Measurements from ENCODE around the gene MAL.

MAL gene

DNA sequence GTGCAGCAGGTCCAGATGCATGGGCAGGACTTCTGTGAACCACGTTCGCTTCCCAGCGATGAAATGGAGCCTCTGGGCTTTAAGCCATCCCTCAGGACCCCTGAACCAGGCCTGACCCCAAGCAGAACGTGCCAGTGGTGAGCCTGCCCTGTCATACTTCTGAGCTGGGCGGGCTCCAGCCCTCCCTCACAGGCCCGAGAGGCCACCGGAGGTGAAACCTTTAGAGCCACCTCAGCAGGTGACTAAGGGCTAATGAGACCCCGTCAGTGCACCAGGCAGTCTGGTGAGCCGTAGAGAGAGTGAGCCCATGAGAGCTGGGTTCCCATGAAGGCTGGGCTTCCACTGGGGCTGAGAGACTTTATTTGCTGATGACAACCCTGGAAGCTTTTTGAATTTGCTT is 8.9 kb upstream of the MAL start:
- DNase-seq (ENCODE audit: low spot score): no peak

DNA sequence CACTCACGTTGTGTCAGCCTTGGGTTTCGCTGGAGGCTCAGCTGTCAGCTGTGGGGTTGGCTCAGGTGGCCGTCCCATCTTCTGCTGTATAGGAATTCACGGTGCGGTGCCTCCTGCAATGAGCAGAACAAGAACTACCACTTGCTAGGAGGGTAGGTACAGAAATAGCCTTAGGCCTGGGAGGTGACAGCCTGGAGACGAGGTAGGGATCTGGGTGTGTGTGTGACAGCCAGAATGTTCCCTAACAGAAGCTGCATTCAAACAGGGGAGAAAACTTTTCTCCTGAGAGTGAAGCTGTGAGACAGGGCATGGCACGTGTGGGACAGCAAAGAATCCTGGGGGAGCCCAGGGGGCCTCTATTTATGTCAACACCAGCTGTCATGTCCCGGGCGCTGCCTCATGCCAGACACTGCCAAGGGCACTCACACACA is 8.4 kb upstream of the MAL start:
- no peak for DNase-seq (ENCODE audit: low spot score)

DNA sequence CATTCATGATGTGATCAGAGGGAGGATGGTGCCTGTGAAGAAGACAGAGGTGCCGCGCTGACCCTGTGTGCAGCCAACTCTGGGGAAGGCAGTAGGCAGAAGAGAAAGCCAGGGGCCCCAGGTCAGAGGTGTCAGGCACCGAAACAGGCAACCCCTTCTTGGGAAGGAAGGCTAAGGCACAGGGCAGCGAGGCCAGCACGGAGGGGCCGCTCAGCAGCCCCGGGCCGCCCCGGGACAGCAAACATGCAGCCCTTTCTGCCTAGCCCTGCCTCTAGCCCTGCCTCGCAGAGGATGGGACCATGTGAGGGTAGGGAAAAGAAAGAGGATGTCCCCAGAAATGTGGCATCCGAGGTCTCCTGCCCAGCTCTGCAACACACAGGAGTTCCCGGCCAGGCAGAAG is 7.7 kb upstream of the MAL start:
- DNase-seq (ENCODE audit: low spot score): no peak

DNA sequence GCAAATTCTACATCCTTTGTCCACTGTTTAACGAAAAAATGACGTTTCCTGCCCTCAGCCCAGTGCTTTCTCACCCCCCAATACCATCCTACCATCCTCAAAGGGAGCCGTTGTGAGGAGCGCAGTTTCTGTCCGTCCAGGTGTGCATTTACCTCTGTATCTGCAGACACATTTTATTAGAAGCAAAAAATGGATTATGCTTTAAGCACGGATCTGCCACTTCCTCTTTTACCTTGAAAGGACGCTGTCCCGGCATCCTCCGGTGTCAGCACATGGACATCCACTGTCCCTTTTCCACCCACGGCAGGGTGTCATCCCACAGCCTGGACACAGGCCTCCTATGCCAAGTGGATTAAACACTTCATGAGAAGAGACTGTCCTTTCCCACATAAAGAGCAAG is 7.2 kb upstream of the MAL start:
- DNase-seq (ENCODE audit: low spot score): no peak

DNA sequence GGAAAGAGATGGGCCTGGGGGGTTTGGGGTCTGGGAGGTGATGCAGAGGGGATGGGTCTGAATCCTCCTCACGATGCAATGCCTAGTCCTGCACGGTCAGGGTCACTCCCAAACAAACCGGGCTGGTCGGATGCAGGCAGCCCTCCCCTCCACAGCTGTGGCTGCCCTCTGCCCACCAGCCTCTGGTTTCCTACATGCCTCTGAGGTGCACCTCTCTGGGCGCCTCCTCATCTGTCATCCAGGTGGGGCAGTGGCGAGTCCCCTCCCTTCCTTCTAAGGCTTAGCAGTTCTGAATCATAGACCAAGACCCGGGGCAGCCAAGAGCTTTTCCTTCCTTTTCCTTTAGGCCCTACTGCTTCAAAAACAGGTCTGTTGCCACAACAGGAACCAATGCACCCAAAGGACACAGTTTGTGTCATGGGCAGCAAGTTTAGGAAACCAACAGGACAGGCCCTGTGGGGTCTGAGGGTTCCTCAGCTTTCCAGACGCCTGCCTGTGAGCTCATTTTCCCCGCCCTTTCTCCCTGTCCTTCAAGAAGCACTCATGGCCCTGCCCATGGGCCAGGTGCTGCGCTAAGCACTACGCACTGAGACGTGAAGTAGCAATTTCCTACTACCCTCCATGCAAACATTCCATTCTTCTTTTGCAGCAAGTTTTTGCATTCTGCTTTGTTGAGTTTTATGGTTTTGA is 6.5 kb upstream of the MAL start:
- DNase-seq (ENCODE audit: low spot score): no peak

DNA sequence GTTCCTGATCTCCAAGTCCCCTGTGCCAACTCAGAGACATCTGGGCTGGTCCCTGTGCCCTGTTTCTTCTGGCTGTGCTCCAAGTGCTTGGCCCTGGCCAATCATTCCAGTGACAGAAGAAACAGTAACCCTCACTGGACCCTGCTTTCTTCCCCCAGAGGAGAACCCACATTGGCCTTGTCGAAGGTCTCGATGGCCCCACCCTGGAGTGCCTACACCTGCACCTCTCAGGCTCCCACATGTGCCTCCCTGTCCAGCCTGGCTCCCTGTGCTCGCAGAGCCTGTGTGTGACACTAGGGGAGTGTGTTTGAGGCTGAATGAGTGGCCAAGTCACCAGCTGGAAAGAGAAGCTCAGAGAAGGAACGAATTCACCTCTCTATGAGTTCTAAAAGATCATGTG is 5.9 kb upstream of the MAL start:
- DNase-seq (ENCODE audit: low spot score): no peak

DNA sequence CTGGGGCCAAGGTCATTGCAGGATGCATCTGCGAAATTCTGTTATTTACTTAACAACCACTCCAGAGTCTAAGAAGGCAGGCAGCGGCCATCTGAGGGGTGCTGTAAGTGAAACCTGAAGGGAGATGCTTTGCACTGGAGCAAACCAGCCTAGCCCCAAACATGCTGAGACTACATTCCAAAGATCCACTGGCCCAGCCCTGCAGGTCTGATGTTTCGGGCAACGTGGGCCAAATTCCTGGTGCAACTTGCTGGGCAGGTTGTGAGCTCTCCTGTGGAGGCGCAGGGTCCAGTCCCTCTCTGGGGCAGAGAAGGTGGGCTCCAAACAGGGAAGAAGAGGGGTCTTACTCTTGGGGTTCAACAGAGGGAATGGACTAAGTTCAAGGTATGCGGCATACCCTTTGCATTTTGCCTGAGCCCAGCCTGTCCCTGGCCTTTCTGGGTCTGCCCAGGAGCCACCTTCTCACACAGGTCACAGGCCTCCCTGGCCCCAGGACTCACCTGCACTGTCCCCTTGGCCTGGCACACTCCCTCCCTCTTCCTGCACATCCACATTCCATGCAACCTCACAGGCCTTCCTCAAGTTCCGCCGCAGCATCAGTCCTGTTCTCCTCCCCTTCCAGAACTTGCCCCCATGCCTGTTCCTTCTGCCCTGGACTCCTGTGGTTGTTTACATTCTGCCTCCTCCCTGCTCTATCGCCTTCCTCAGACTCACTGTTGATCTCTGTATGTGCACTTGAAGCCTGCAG is 5.1 kb upstream of the MAL start:
- DNase-seq (ENCODE audit: low spot score): no peak

DNA sequence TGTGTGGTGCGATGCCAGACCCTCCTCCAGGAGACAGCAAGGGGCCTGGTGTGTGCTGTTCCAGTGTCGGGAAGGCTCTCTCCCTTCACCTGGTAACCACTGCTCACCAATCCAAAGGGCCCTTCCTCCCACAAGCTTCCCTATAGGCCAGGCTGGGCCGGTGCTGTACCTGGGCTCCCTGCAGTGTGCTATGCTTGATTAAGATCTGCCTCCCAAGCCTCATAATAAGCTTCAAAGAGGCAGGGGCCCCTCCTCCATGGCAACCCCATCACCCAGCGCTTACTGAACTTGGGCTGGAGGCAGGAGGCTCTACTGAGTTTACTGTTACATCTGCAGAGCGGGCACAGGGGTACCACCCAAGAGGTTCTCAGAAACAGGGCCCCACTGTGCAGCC is 4.5 kb upstream of the MAL start:
- no peak for DNase-seq (ENCODE audit: low spot score)

DNA sequence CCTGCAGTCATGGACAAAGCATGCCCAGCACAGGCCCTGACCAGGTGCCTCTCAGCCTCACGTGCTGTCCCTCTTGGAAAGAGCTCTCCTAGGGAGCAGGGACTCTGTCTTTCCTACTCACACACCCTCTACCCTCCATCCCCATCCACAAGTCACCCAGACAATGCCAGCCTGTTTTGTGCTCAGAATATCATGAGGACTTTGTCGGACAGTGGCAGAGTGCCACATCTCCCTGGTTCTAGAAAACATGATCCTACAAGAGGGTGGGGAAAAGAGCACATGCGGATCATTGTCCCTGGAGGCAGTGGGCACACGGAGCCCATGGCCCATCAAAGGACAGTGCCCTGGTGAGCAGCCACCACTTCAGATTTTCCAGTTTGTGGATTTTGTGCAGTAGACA is 3.7 kb upstream of the MAL start:
- DNase-seq (ENCODE audit: low spot score): no peak

DNA sequence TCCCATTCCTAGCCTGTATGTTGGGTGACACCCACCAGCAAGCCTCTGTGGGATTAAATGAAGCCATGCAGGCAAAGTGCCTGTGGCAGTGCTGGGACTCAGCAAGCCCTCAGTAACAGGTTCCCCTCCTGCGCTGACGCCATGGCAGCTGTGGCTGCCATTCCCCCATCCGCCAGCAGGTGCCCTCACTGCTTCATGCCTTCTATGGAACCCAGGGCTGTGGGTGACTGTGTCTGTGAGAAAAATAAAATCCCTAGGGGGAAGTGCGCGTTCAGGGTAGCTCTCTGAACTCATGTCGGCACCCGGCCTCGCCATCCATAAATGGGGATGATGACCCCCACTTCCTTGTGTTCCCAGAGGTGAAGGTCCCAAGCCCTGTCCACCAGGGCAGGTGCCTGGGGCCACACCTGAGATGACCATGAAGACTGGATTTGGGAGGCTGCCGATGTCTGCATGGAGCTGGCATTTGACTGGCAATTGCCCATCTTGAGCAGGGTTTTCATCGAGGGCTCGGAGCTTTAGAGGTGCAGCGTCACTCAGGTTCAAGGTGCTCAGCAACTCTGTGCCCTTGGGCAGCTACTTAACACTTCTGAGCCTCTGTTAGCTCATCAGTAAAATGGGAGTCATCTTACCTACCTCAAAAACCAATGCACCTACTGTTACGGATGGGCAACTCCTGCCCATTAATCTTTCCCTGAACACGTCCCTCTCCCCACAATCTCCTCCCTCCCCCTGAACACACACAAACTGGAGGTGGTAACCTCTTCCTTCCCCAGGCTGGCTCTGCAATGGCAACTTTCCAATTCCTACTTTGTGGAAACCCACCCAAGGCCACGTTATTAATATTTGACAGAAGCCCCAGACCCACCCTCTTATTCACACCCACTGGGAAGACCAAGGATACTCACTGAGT is 2.9 kb upstream of the MAL start:
- DNase-seq (ENCODE audit: low spot score): peak; percentile 85

DNA sequence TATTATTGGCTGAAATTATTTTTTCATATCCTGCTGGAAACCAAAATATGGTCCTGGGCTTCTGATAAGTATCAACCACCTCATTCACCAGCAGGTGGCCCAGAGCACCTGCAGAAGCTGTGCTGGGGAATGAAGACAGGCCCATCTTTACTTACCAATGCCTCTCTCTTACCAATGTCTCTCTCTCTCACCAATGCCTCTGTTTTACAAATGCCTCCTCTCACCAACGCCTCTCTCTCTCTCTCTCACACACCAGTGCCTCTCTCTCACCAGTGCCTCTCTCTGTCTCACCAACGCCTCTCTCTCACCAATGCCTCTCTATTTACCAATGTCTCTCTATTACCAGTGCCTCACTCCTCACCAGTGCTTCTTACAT is 2.3 kb upstream of the MAL start:
- DNase-seq (ENCODE audit: low spot score): peak; percentile 73

DNA sequence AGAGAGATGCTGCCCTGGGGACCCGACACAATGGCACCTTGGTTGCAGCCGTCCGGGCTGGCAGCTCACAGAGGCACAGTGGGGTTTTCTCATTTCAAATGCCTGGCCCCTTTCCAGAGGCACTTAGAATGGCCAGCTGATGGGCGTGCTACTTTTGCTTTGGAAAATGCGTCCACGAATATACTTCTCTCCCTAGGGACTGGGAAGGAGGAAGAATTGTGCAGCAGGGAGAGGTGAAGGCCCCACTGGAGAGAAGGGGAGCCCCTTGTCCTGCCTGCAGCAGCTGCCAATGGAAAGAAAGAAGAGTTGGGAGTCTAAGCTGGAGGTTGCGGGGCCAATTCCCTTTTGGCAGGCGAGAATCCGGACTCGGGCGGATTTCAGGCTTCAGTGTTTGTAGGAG is 1.1 kb upstream of the MAL start:
- DNase-seq (ENCODE audit: low spot score): no peak

DNA sequence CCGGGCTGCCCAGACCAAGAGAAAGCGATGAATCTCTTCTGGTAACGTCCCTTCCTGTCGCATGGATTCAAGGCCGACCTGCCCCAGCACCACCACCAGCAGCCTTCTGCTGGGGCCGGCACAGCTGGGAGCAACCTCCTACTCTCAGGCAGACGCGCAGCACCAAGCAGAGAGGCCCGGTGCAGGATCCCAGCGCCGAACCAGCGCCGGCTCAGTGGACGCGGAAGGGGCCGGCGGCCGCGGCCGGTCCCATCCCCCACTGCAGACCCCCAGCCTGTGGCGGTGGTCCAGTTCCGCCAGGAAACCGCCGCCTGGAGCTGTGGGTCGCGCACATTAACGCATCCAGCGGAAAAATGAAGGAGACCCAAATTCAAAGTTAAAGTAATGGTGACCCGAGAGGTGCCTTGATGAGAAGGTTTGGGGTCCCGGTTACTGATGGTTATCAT is 525 bp upstream of the MAL start:
- no peak for DNase-seq (ENCODE audit: low spot score)

DNA sequence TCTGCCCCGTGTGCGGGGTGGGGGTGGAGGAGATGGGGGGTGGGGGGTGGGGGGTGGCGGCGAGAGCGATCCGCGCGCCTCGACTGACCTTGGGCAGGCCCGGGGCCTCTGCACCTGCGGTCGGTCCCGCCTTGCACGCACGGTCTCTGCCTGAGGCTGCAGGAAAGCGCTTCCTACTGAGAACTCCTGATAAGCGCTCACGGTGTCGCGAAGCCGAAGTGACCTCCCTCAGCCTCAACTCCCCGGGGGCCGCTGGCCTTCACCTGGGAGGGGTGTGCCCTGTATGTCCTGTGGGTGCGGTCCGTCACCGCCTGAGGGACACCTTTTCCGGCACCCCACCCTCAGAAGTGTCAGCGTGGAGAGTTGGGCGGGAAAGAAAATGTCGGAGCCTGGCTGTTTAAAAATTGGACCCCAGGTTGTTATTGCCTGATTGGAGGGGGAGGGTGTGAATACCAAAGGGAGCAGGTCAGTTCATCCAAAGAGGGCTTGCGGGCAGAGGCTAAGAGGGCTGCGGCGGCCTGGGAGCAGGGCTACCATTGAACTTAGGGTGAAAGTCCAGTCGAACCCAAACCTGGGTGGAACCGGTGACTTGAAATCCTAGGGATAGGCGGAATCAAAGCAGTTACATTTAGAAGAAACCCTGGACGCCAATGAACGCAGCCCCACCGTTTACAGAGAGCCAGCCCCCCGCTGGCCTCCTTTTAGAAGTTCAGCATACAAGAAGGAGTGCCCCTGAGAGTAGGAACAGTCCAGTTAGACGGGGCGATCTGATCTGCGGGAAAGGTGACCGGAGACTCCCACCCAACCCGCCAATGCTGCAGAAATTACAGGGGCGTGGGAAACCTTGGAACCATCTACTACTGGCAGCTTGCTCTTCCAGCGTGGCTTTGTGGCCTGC is 1.2 kb downstream of the MAL start:
- DNase-seq (ENCODE audit: low spot score): no peak

DNA sequence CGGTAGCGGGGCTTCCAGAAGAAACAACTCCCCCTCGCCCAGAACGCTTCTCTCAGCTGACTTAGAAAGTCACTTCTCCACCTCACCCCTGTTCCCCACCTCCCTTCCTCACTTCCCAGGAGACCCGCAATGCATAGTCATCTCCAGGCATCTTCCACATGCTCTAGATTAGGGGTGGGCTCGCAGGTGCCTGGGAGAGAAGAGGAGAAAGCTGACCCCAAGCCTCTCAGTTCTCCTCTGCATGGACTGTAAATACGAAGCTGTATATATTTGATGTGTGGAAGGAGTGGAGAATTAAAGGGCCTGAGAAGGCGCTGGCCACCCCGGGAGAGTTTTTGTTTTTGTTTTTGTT is 1.8 kb downstream of the MAL start:
- no peak for DNase-seq (ENCODE audit: low spot score)

DNA sequence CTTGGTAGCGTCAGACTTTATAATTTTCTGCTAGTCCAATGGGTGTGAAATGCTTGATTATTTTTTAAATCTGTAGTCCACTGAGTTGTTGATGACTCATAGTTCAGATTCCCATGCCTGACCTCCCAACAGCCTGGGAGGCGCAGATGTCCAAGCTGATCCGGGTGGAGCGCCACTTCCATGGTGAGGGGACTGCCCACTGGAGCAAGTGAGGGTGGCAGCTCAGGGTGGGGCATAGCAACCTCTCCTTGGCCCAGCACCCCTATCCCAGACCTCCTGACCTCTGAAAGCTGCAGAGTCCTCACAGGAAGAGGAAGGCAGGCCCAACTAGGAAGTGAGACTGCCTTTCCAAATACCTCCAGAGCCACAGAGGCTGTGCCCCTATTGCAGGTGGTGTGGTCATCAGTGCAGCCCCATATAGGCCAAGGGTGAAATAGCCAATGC is 4.4 kb downstream of the MAL start:
- DNase-seq (ENCODE audit: low spot score): no peak

DNA sequence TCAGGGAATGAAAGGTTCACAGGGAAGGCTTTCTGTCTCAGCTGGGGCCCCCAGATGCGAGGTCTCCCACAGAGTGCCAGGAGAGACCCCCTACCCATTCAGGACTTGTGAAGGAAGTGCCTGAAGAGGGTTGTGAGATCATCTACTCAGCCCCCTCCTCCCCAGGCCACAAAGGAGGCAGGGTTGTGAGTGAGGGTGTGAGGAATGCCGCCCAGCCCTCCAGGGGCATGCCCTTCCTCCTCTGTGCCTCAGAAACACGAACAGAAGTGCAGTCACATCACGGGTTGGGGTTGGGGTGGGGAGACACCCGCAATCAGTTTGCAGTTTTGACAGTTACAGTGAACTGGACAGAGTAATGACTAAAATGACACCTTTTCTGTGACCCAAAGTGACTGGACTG is 5.0 kb downstream of the MAL start:
- DNase-seq (ENCODE audit: low spot score): no peak

DNA sequence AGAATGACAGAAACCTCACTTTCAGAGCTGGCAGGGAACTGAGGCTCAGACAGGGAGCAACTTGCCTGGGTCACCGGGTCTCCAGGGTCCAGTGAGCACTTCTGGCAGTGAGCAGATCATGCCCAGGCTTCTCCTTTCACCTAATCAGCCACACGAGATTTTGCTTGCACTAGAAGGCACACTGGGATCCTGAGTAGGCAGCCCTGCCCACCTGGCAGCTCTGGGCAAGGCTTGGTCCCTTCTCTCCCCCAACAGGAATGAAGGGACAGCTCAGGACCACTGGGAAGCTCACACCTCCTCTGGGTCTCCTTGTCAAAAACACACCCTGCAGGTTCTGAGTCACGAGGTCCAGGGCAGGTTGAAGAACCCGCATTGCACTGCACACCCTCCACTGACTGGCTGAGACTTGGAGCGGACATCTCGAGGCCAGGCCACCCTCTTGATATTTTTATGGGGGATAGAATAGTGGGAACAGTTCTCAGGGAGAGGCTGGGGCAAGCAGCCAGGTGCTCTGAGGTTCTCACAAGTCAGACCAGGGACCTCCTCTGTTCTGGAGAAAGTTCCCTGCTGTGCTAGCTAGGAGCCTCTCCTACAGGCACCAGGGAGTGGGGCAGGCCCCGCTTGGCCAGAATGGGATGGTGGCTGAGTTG is 5.7 kb downstream of the MAL start:
- DNase-seq (ENCODE audit: low spot score): no peak

DNA sequence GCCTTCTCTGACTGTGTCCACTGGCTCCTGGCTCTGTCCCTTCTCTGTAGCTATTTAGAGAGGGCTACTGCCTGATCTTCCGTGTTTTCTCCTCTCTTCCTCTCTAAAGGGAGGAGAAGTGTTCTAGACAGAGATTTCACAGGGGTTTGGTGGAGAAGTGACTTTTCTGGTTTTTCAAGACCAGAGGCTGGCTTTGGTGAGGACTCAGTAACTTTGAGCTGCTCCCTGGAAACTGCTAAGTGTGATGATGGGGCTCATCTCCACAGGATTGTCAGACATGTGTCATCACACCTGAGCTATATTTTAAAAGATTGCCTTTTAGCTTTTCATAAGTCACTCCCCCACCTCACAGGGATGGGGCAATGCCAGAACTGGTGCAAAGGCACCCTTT is 6.2 kb downstream of the MAL start:
- no peak for DNase-seq (ENCODE audit: low spot score)

DNA sequence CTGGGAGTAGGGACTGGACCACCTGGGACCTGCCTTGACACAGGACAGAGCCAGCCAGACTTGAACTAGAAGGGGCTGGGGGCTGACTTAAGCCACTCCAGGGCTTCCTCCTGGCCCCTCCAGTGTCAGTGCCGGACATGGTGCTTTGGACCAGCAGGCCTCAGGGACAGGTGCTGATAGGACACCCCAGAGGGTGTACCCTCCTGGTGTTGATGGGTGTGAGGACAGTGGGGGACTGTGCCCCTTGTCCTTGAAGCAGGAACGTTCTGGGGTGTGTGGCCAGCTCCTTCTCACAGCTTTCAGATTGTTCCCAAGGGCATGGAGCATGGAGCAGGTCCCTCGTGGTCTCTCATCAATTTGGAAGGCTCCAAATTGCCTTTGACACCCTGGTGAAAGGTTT is 6.8 kb downstream of the MAL start:
- no peak for DNase-seq (ENCODE audit: low spot score)

DNA sequence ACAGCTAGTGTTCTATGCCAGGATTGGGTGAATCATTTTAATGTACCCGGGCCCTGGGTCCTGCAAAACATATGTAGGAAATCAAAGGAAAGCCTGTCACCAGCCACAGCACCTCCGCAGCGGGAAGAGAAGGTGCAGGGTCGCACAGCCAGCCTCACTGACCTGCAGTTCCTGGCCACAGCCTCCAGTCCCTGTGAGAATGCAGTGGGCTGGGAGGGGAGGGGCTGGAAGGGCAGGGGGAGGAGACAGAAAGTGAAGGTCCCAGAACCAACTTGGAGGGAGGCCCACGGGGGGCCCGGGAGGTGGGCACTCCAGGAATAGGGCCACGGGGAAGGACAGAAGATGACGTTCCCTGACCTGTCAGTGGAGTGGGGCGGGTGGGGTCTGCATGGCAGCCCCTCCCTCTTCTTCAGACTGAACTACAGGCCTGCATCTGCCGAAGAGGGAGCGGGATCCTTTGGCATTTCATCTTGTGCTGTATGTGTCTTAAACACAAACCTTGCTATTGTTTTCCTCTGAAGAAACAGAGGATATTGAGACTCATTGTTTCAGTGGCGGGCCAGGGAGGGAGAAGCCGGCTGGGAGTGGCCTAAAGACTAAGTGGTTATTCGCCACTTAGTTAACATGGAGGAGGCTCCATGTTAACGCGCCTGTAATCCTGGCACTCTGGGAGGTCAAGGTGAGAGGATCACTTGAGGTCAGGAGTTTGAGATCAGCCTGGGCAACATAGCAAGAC is 7.5 kb downstream of the MAL start:
- DNase-seq (ENCODE audit: low spot score): no peak
